SK-N-SH (cell line): ENCODE measurements around the gene PECR. TPM values are rescaled to one million over a fixed set of nuclear protein-coding genes. Genes with fewer than 3 reads are reported as not detected.

Experiments
- CTCF ChIA-PET: fragments of 300-600, 350-600 bp; formaldehyde crosslinking; extraction: SDS; loops from one replicate; lab custom pipeline; 2021; lab: Yijun Ruan, JAX
- POLR2A ChIA-PET: fragments of 350-600 bp; sonication (Branson Sonifier 250); formaldehyde crosslinking; extraction: SDS; loops from one replicate; lab custom pipeline; 2020; ENCODE audit warnings: antibody characterized with exemption, inconsistent platforms; lab: Yijun Ruan, JAX
- DNase-seq: peaks from one replicate; pipeline ENCODE4 v3.0.0; 2012
- H2AFZ ChIP-seq: fragments of 200-600 bp; sonication (generic); 2 replicates; pipeline ENCODE4 v1.8.1; 2016; ENCODE audit warnings: antibody characterized with exemption, mild to moderate bottlenecking, low read depth
- H3F3A ChIP-seq: fragments of 200-600 bp; sonication (generic); replicated peaks from 2 replicates; pipeline ENCODE3; 2016; ENCODE audit warnings: antibody characterized with exemption, mild to moderate bottlenecking; ENCODE audit not compliant: insufficient read depth
- H3K27ac ChIP-seq, 2 experiments: fragments of 200-500 bp in 1 of 2; fragments of 200-600 bp in 1 of 2; sonication (Bioruptor generic) in 1 of 2; sonication (generic), shearing (Covaris generic) in 1 of 2; 2 replicates each; pipeline versions ENCODE4 v1.5.1 to v1.6.1; 2014 to 2016; ENCODE audit warnings: low read depth in 2 of 2, inconsistent platforms in 1 of 2, low read length in 1 of 2, mild to moderate bottlenecking in 1 of 2, mixed read lengths in 1 of 2
- H3K27me3 ChIP-seq: fragments of 200-600 bp; sonication (generic), shearing (Covaris generic); 2 replicates; pipeline ENCODE4 v1.6.1; 2016; ENCODE audit warnings: mixed run types; ENCODE audit not compliant: insufficient read depth
- H3K36me3 ChIP-seq, 2 experiments: fragments of 200-500 bp in 1 of 2; fragments of 200-600 bp in 1 of 2; sonication (Bioruptor generic) in 1 of 2; sonication (generic) in 1 of 2; replicated peaks in 1 of 2; 2 replicates each; pipeline versions ENCODE3 to v1.5.1; 2014 to 2016; ENCODE audit warnings: low read length in 1 of 2, mild to moderate bottlenecking in 1 of 2; ENCODE audit not compliant: insufficient read depth in 2 of 2, control insufficient read depth in 1 of 2
- H3K4me1 ChIP-seq, 2 experiments: fragments of 200-500 bp in 1 of 2; fragments of 200-600 bp in 1 of 2; sonication (Bioruptor generic) in 1 of 2; sonication (generic), shearing (Covaris generic) in 1 of 2; 2 replicates each; pipeline versions ENCODE4 v1.5.1 to v1.6.1; 2014 to 2016; ENCODE audit warnings: low read depth in 1 of 2, low read length in 1 of 2, mixed run types in 1 of 2; ENCODE audit not compliant: insufficient read depth in 2 of 2, control insufficient read depth in 1 of 2
- H3K4me2 ChIP-seq: fragments of 200-600 bp; sonication (generic), shearing (Covaris generic); 2 replicates; pipeline ENCODE4 v1.6.1; 2017; ENCODE audit warnings: mixed run types
- H3K4me3 ChIP-seq, 2 experiments: fragments of 200-500 bp in 1 of 2; fragments of 200-600 bp in 1 of 2; sonication (Bioruptor generic) in 1 of 2; sonication (generic), shearing (Covaris generic) in 1 of 2; 2 replicates each; pipeline versions ENCODE4 v1.5.1 to v1.8.1; 2014 to 2016; ENCODE audit warnings: low read depth in 2 of 2, inconsistent platforms in 1 of 2, low read length in 1 of 2, mild to moderate bottlenecking in 1 of 2, mixed read lengths in 1 of 2, moderate library complexity in 1 of 2
- H3K79me2 ChIP-seq: fragments of 200-600 bp; sonication (generic); 2 replicates; pipeline ENCODE4 v1.8.1; 2017; ENCODE audit warnings: mild to moderate bottlenecking; ENCODE audit not compliant: insufficient read depth
- H3K9ac ChIP-seq: fragments of 200-600 bp; sonication (generic); 2 replicates; pipeline ENCODE4 v1.6.1; 2017; ENCODE audit warnings: mixed run types
- H3K9me2 ChIP-seq: fragments of 200-600 bp; sonication (generic); 2 replicates; pipeline ENCODE4 v1.6.1; 2017; ENCODE audit warnings: mixed run types
- H3K9me3 ChIP-seq: fragments of 200-600 bp; sonication (generic); 2 replicates; pipeline ENCODE4 v1.6.1; 2017; ENCODE audit warnings: mixed run types, mild to moderate bottlenecking, moderate library complexity
- H4K20me1 ChIP-seq: fragments of 200-600 bp; sonication (generic); 2 replicates; pipeline ENCODE4 v1.6.1; 2017; ENCODE audit warnings: mild to moderate bottlenecking, mixed run types; ENCODE audit not compliant: insufficient read depth
- CHD2 ChIP-seq: fragments of 150-350 bp; IDR thresholded peaks from 2 replicates; pipeline ENCODE4 v1.6.1; 2018; ENCODE audit warnings: low read length; ENCODE audit not compliant: partially characterized antibody
- ELF1 ChIP-seq: IDR thresholded peaks from 2 replicates; pipeline ENCODE4 v1.4.0; 2012
- EZH2phosphoT487 ChIP-seq: fragments of 200-600 bp; sonication (generic); IDR thresholded peaks from 2 replicates; pipeline ENCODE4 v1.6.1; 2017; ENCODE audit warnings: low read depth, mixed run types, mild to moderate bottlenecking, antibody characterized with exemption, moderate library complexity, borderline replicate concordance
- FOXJ3 ChIP-seq: sonication (generic); formaldehyde crosslinking; IDR thresholded peaks from 2 replicates; pipeline ENCODE4 v1.5.1; 2020; ENCODE audit warnings: mild to moderate bottlenecking, missing genetic modification reagents
- FOXM1 ChIP-seq: IDR thresholded peaks from 2 replicates; pipeline ENCODE4 v1.4.0; 2012; ENCODE audit warnings: low read depth, mild to moderate bottlenecking
- MXI1 ChIP-seq: IDR thresholded peaks from 2 replicates; pipeline ENCODE4 v1.6.1; 2012; ENCODE audit warnings: mild to moderate bottlenecking, low read depth, low read length, improper control_type of control experiment
- NRF1 ChIP-seq: IDR thresholded peaks from 2 replicates; pipeline ENCODE4 v1.6.1; 2012; ENCODE audit warnings: low read depth, mild to moderate bottlenecking, low read length
- RAD21 ChIP-seq: IDR thresholded peaks from 2 replicates; pipeline ENCODE4 v1.6.1; 2012; ENCODE audit warnings: mild to moderate bottlenecking, low read length
- RXRA ChIP-seq: IDR thresholded peaks from 2 replicates; pipeline ENCODE4 v1.4.0; 2012; ENCODE audit warnings: low read depth, mild to moderate bottlenecking, borderline replicate concordance
- SMC3 ChIP-seq: IDR thresholded peaks from 2 replicates; pipeline ENCODE4 v1.6.1; 2012; ENCODE audit warnings: low read depth, low read length, improper control_type of control experiment
- TAF1 ChIP-seq: IDR thresholded peaks from 2 replicates; pipeline ENCODE4 v1.6.1; 2012; ENCODE audit warnings: low read depth, mild to moderate bottlenecking, low read length, moderate library complexity, borderline replicate concordance
- USF1 ChIP-seq: IDR thresholded peaks from 2 replicates; pipeline ENCODE4 v1.4.0; 2012; ENCODE audit warnings: low read depth, borderline replicate concordance
- YY1 ChIP-seq: IDR thresholded peaks from 2 replicates; pipeline ENCODE4 v1.4.0; 2012; ENCODE audit warnings: low read depth, mild to moderate bottlenecking
- ZBTB33 ChIP-seq: IDR thresholded peaks from 2 replicates; pipeline ENCODE4 v1.4.0; 2012; ENCODE audit warnings: low read depth, borderline replicate concordance
- WGBS: methylation state at CpG from one replicate; pipeline ENCODE4 v1.1.6; 2017; ENCODE audit warnings: low lambda C conversion rate; 5-methylcytosine and 5-hydroxymethylcytosine counted together
- polyA plus RNA-seq, 3 experiments: library from polyadenylated mRNA; depleted of rRNA; stranded (reverse); fragments of >200 nt; gene quantifications; 2 replicates each; pipeline ENCODE4 v1.2.3, GENCODE V29; 2012
- TF ChIP-seq, protein P1 (sequence below): IDR thresholded peaks from 2 replicates; pipeline ENCODE4 v1.6.1; 2012; ENCODE audit warnings: mild to moderate bottlenecking, low read depth, low read length, moderate library complexity
- TF ChIP-seq, protein P2 (sequence below): IDR thresholded peaks from 2 replicates; pipeline ENCODE4 v1.4.0; 2012; ENCODE audit warnings: low read depth

Gene PECR
- polyA plus RNA-seq, 1 of the 3 experiments (the other 2 are of a cell fraction) = 18.6 TPM

- TF ChIP-seq, protein P1, sequence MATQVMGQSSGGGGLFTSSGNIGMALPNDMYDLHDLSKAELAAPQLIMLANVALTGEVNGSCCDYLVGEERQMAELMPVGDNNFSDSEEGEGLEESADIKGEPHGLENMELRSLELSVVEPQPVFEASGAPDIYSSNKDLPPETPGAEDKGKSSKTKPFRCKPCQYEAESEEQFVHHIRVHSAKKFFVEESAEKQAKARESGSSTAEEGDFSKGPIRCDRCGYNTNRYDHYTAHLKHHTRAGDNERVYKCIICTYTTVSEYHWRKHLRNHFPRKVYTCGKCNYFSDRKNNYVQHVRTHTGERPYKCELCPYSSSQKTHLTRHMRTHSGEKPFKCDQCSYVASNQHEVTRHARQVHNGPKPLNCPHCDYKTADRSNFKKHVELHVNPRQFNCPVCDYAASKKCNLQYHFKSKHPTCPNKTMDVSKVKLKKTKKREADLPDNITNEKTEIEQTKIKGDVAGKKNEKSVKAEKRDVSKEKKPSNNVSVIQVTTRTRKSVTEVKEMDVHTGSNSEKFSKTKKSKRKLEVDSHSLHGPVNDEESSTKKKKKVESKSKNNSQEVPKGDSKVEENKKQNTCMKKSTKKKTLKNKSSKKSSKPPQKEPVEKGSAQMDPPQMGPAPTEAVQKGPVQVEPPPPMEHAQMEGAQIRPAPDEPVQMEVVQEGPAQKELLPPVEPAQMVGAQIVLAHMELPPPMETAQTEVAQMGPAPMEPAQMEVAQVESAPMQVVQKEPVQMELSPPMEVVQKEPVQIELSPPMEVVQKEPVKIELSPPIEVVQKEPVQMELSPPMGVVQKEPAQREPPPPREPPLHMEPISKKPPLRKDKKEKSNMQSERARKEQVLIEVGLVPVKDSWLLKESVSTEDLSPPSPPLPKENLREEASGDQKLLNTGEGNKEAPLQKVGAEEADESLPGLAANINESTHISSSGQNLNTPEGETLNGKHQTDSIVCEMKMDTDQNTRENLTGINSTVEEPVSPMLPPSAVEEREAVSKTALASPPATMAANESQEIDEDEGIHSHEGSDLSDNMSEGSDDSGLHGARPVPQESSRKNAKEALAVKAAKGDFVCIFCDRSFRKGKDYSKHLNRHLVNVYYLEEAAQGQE = no peak
- TF ChIP-seq FOXJ3 (CRISPR knock-in tag) = no peak
- no peak for TF ChIP-seq CHD2
- TF ChIP-seq, all 33 proteins: peak for 5
These were observed 28.5 kb upstream of the PECR start (continued) for GRCh38 chr2:216109962-216110614.

DNA sequence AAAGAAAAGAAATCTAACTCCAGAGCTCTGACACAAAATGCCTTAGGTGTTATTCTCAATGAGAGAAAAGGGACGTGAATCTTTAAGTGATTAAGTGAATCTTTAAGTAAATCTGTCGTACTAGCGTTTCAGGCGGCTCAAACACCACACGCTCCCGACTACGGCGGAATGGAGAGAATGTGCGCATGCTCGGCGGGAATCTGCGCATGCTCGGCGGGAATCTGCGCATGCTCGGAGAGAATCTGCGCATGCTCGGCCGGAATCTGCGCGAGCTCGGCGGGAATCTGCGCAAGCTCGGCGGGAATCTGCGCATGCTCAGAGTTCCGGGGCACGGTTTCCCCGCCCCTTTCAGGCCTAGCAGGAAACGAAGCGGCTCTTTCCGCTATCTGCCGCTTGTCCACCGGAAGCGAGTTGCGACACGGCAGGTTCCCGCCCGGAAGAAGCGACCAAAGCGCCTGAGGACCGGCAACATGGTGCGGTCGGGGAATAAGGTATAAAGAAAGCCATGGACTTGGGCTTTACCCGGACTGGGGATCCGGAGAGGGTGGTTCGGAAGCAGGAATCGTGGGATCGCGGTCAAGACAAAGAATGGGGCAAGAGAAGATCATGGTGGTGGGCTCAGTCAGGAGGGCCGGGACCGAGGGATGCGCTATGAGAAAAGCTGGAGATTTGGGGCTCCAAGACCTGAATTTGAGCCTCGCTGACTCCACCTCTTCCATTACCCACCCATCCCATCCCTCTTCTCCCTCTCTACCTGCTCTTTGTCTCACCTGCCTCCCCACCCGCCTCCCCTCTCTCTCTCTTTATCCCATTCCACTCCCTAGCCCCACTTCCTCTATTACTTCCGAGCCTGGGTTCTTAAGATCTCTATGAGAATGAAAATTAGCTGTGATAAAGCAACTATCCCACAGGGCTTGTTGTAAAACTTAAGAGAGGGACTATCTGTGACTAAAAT lies 27.6 kb upstream of the PECR start, which contains the start of gene XRCC5:
TSS of gene XRCC5 (plus strand) at position 382 of the 955 bp plus-strand sequence. CDS start at position 471, 89 bp downstream.
- no peaks in the 10 kb centered on the region for H3K9me2 ChIP-seq
- DNase-seq = peak; percentile 93
- peak within 1 kb of the TSS; percentile 89 to 96 for H3K27ac ChIP-seq
- H3K9me3 ChIP-seq = no peaks in the 10 kb centered on the region
- peaks cover 11% of the 10 kb centered on the region for H4K20me1 ChIP-seq
- POLR2A ChIA-PET = interaction anchor here (2.5 kb wide), 1 partner anchor 27 kb away, joined by 17 read pairs; the partner anchor contains the start of genes PECR and TMEM169
- CTCF ChIA-PET = interaction anchor here (0.7 to 2.3 kb wide), 21 partner anchors 10 to 578 kb away, joined by 3 to 14 read pairs (median 4); partner anchors contain the start of genes MARCHF4, PECR and TMEM169
- WGBS = 1% methylated on average over 49 of the region's 57 CpGs
- H3K36me3 ChIP-seq = peaks cover 36 to 38% of the 10 kb centered on the region in 2 experiments
- H3K79me2 ChIP-seq = peaks cover 48% of the 10 kb centered on the region
- H2AFZ ChIP-seq = peak within 1 kb of the TSS; percentile 74
- no peaks in the 10 kb centered on the region for H3K27me3 ChIP-seq
- peaks cover 9 to 23% of the 10 kb centered on the region in 2 experiments for H3K4me1 ChIP-seq
- H3K9ac ChIP-seq = peak within 1 kb of the TSS; percentile 92
- H3K4me3 ChIP-seq = peak within 1 kb of the TSS; percentile 83 to 97
- H3F3A ChIP-seq = peaks cover 19% of the 10 kb centered on the region
- peak within 1 kb of the TSS; percentile 86 for H3K4me2 ChIP-seq
- peak; percentile 92 for TF ChIP-seq TAF1
- peak; percentile 71 for TF ChIP-seq CHD2
- no peak for TF ChIP-seq FOXJ3 (CRISPR knock-in tag)
- TF ChIP-seq RXRA = no peak
- TF ChIP-seq SMC3 = no peak
- TF ChIP-seq ELF1 = peak; percentile 91
- no peak for TF ChIP-seq RAD21
- peak; percentile 80; the same call in 1 of the 2 replicates for TF ChIP-seq MXI1
- TF ChIP-seq ZBTB33 = peak; percentile 59; the same call in 1 of the 2 replicates
- no peak for TF ChIP-seq USF1
- TF ChIP-seq EZH2phosphoT487 = no peak
- TF ChIP-seq YY1 = peak; percentile 71; the same call in 1 of the 2 replicates
- TF ChIP-seq FOXM1 = no peak
- TF ChIP-seq, protein P1 = peak; percentile 74
- TF ChIP-seq, protein P2, sequence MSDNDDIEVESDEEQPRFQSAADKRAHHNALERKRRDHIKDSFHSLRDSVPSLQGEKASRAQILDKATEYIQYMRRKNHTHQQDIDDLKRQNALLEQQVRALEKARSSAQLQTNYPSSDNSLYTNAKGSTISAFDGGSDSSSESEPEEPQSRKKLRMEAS = peak; percentile 97
- peak; percentile 100 for TF ChIP-seq NRF1
